LoVo (cell line): Measurements from ENCODE around the gene TMEM207.

ENCODE experiments used
- DNase-seq: peaks from one replicate; pipeline ENCODE4 v3.0.0-alpha.2; 2016; ENCODE audit warnings: low spot score

TMEM207 gene

DNA sequence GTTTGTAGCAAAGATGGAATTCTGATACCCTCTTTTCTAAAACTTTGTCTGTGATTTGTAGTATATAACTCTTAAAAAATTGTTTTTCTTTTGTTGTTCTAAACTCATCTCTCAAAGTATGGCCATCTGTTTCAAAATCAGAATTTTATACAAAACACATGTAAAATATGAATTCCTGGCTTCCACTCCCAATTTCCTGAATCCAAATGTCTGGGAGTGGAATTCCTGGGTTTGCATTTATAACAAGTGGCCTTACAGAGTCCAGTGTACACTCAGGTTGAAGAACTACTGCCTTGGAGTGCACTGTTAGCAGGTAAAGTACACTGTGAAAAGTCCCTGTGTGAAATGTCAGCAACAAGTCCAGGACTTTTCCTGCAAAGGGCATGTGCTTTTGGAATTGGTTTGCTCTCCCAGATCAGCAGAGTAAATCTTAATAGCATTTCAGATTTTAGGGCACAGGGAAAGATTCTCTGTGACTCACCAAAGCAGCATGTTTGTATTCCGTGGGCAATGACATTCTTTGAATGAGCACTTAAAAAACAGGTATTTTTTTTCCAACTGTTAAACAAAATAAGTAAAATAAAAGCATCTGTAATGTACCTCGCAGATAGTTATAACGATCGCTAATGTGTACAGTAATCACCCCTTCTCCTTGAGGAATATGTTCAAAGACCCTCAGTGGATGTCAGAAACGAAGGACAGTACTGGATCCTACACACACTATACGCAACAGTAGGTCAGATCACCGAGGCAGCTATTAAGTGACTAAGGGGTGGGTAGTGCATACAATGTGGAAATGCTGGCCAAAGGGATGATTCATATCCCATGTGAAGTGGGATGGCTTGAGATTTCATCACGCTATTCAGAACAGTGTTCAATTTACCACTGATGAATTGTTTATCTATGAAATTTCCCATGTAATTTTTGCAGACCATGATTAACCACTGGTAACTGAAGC is 63.7 kb downstream of the TMEM207 start:
- DNase-seq: peak; percentile 79

DNA sequence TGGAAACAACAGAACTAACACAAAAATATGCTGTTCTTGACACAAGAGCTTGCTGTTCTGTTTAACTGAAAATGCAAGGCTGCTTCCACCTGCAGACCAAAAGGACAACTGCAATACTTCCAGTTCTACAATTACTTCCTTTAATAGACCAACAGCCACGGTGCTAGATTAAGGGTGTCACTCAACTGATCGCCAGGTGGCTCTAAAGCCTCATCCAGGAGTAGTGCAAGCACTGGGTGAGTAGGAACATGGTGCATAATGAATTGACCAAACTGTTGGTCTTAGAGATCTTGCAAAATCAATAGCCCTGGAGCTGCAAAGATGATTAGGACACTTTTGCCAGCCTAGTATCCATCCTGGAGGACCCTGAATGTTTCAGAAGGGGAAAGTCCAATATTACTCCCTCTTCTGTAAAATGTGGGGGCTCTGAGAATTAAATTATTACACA is 65.4 kb downstream of the TMEM207 start:
- peak; percentile 71 for DNase-seq

DNA sequence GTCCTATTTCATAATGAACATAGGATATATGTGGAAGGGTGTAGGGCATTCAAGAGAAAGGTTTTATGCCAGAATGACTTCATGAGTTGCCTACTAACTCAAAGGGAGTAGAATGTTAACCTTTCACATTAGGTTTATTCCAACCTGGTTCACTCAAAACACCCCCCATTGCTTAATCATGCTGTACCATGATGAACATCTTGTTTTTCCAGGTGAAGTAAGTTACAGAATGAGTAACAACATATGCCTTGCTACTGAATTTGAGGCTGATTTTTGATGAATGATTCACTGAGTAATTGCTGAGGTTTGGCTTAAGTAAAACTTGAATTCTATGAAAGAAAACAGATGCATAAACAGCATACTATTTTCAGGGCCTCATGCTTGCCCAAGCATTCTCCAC is 67.6 kb downstream of the TMEM207 start:
- DNase-seq: no peak

DNA sequence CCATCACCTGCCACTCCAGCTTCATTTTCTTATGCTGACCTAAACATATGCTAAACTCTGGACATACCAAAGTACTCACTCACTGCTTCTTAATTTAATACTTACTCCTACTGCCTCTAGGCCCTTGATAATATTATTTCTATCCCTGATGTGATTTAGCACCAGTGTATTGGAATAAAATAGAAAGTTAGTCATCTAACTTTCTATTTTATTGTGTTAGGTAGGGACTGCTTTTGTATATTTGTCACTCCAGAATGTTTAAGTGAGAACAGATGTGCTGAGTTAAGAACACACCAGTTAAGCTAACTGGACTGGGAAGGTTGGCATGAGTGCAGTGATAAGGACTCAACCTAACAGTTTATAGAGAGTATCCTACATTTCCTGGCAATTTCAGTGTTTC is 68.3 kb downstream of the TMEM207 start:
- no peak for DNase-seq

DNA sequence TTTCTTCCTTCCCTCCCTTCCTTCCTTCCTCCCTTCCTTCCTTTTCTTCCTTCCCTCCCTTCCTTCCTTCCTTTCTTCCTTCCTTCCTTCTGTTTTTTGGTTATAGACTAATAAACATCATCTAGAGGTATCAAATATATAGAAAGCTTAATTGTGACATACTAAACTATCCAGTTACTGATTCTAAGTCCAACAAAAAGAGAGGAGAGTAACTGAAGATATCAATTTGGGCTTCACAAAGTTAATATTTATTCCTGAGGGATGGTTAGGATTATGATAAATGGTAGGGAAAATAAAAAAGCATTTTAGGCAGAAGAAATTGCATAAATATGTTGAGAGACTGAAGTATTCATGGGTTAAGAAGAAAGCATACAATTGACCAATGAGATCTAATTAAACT is 69.5 kb downstream of the TMEM207 start:
- no peak for DNase-seq
